ENCODE measurements around the gene MPDZ. TPM values are rescaled to one million over a fixed set of nuclear protein-coding genes. Genes with fewer than 3 reads are reported as not detected.
"Not testable (repeated sequence)": the region's sequence is repeated elsewhere in the genome, so short reads cannot be mapped to it uniquely, and the experiment has no call there.

MPDZ gene
- total RNA-seq, 6 experiments from 2014 or later, result 25.2 to 27.5 (median 26.9) TPM

DNA sequence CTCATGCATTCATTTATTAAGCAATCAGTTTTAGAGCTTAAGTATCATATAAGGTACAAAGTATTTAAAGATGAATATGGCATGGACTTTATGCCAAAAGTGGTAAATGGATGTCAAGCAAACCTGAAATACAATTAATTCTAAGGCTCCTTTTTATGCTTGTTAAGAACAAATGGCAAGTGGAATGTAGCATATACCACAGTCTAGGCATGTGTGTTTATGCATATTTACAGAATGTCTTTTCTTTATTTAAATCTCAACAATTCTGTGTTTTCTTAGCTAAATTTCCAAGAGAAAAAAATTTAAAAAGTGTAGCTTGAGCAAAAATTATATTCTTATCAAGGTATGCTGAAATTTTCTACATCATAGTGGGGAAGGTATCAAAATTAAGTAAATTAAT is 39.8 kb downstream of the MPDZ start:
- Mint-ChIP-seq H3K4me1 (ENCODE audit: low read depth) (no peaks in the 10 kb centered on the region), H3K27me3 (ENCODE audit: insufficient read depth) (no peaks in the 10 kb centered on the region), H3K9me3 (no peaks in the 10 kb centered on the region), H3K4me3 (no peak overlapping the region), H3K36me3 (ENCODE audit: low read depth) (peaks cover 9% of the 10 kb centered on the region), H3K27ac (no peak overlapping the region)
- DNase-seq, result no peak
- TF ChIP-seq, protein P1, sequence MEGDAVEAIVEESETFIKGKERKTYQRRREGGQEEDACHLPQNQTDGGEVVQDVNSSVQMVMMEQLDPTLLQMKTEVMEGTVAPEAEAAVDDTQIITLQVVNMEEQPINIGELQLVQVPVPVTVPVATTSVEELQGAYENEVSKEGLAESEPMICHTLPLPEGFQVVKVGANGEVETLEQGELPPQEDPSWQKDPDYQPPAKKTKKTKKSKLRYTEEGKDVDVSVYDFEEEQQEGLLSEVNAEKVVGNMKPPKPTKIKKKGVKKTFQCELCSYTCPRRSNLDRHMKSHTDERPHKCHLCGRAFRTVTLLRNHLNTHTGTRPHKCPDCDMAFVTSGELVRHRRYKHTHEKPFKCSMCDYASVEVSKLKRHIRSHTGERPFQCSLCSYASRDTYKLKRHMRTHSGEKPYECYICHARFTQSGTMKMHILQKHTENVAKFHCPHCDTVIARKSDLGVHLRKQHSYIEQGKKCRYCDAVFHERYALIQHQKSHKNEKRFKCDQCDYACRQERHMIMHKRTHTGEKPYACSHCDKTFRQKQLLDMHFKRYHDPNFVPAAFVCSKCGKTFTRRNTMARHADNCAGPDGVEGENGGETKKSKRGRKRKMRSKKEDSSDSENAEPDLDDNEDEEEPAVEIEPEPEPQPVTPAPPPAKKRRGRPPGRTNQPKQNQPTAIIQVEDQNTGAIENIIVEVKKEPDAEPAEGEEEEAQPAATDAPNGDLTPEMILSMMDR (IDR thresholded peaks at IDR 0.05), result no peak

DNA sequence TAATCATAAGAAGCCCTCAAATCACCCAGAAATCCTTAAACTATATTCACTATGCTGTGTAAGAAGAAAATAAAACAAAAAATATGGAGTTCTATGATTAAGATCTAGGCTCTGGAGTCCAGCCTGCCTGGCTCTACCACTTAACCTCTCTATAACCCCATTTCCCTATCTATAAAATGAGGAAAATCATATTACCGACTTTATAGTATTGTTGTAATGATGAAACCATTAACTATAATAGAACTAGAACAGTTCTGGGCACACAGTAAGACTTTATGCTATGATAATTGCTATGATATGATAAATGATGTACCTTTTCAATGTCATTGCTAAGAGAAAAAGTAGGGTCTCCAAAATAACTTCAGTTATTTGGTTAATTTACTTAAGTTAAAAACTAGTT is 40.3 kb downstream of the MPDZ start:
- H3K4me1 Mint-ChIP-seq (ENCODE audit: low read depth), result no peaks in the 10 kb centered on the region
- H3K4me3 Mint-ChIP-seq, result no peak overlapping the region
- no peak overlapping the region for H3K27ac Mint-ChIP-seq

DNA sequence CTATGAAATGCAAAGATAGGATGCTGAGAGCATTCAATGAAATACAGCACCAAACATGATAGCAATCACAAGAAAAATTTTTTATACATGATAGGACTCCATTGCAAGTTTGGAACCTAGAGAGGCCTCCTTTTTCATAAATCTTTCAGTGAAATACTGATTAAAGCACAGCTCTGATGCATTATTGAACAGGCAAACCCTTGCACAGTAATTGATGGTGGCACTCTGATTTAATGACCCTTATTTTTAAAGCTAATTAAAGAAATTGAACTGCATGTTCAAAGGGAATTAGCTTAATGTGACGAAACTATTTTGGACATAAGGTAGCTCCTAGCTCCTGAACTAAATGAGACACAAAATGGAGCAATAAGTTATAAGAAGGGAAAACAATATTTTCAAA is 44.6 kb downstream of the MPDZ start:
- no peaks in the 10 kb centered on the region for H3K36me3 Mint-ChIP-seq (ENCODE audit: low read depth)
- H3K4me3 Mint-ChIP-seq, result no peak overlapping the region
- H3K9me3 Mint-ChIP-seq, result no peaks in the 10 kb centered on the region
- H3K27me3 Mint-ChIP-seq (ENCODE audit: insufficient read depth), result no peaks in the 10 kb centered on the region; the same call in 1 of the 2 replicates
- no peaks in the 10 kb centered on the region for H3K4me1 Mint-ChIP-seq (ENCODE audit: low read depth)
- H3K27ac Mint-ChIP-seq, result no peak overlapping the region
- TF ChIP-seq, protein P1 (IDR thresholded peaks at IDR 0.05), result no peak
- DNase-seq, result no peak

More for the DNA sequence above, 40.3 kb downstream of the MPDZ start:
- H3K9me3 Mint-ChIP-seq, result no peaks in the 10 kb centered on the region
- peaks cover 9% of the 10 kb centered on the region for H3K36me3 Mint-ChIP-seq (ENCODE audit: low read depth)
- TF ChIP-seq, protein P1 (IDR thresholded peaks at IDR 0.05), result no peak
- no peak for DNase-seq
- no peaks in the 10 kb centered on the region for H3K27me3 Mint-ChIP-seq (ENCODE audit: insufficient read depth)

DNA sequence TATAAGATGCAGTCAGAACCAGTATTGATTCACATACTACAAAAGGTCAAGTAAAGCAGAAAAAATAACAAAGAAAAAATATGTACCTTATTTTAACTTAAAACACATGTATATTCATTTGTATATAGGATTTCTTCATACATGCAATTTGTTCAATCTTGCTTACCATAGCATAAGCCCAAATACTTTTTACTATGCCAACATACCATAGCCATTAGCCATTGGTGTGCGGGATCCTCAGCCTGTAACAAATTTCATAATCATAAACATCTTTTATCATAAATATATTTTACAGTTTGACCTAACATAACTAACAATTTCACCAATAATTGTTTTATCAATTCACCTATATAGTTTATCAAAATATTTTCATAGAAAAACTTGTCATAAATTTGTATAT is 51.1 kb downstream of the MPDZ start:
- Mint-ChIP-seq H3K4me3 (no peak overlapping the region), H3K36me3 (ENCODE audit: low read depth) (peaks cover 4% of the 10 kb centered on the region; the same call in 1 of the 2 replicates), H3K27ac (no peak overlapping the region), H3K9me3 (no peaks in the 10 kb centered on the region), H3K27me3 (ENCODE audit: insufficient read depth) (no peaks in the 10 kb centered on the region; the same call in 1 of the 2 replicates), H3K4me1 (ENCODE audit: low read depth) (no peaks in the 10 kb centered on the region)
- TF ChIP-seq, protein P1 (IDR thresholded peaks at IDR 0.05), result no peak
- DNase-seq, result no peak

DNA sequence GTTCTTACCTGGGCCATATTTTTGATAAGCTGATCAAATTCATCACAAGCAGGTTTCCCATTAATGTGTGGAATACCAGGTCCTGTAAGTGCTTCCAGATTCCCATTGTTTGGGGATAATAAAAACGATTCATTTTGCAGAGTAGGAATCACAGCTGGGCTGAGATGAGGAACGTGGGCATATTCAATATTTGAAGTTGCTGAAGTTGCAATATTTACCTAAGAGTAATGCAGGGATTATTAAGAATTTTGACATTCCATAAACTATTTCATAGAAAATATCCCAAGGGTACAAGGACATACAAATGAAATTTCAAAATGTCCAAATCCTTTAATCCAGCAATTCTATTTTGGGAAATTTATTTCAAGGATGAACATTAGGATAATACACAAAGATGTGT is 55.1 kb downstream of the MPDZ start:
- Mint-ChIP-seq H3K27ac (no peak overlapping the region), H3K27me3 (ENCODE audit: insufficient read depth) (no peaks in the 10 kb centered on the region; the same call in 1 of the 2 replicates), H3K36me3 (ENCODE audit: low read depth) (peaks cover 9% of the 10 kb centered on the region), H3K4me3 (no peak overlapping the region), H3K4me1 (ENCODE audit: low read depth) (0 out of 2 replicates have a peak, but pooled peaks cover 6% of the 10 kb centered on the region), H3K9me3 (no peaks in the 10 kb centered on the region)
- DNase-seq, result no peak
- TF ChIP-seq, protein P1 (IDR thresholded peaks at IDR 0.05), result no peak

DNA sequence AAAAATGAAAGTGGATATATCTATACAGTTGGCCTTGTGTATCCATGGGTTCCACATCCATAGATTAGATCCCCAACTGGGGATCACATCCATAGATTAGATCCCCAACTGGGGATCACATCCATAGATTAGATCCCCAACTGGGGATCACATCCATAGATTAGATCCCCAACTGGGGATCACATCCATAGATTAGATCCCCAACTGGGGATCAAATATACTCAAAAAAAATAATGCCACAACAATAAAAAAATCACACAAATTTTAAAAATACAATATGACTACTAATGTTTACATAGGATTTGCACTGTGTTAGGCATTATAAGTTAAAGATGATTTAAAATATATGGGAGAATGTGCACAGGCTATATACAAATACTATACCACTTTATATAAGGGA is 56.8 kb downstream of the MPDZ start:
- not testable (repeated sequence) for DNase-seq; H3K9me3 Mint-ChIP-seq; H3K36me3 Mint-ChIP-seq (ENCODE audit: low read depth); H3K27ac Mint-ChIP-seq; H3K27me3 Mint-ChIP-seq (ENCODE audit: insufficient read depth); H3K4me1 Mint-ChIP-seq (ENCODE audit: low read depth); H3K4me3 Mint-ChIP-seq

Measured in HFFc6 (cell line).